Mammary epithelial cell (primary cell): ENCODE measurements around the gene CASP10.

Source experiments
- CTCF ChIP-seq, 2 donors: IDR thresholded peaks in 1 of 2; conservative IDR thresholded peaks in 1 of 2; 2 replicates each; pipeline ENCODE4 v1.5.1; 2011 to 2012; ENCODE audit warnings: inconsistent platforms in 2 of 2, low read length in 2 of 2, mild to moderate bottlenecking in 2 of 2, control low read depth in 1 of 2, low read depth in 1 of 2; ENCODE audit not compliant: insufficient read depth in 1 of 2; ENCODE audit errors: extremely low read depth in 1 of 2
- EZH2 ChIP-seq: IDR thresholded peaks from 2 replicates; pipeline ENCODE4 v1.6.1; 2012; ENCODE audit warnings: low read length, inconsistent platforms, borderline replicate concordance

- TF ChIP-seq EZH2 (no peak), CTCF (conservative IDR thresholded peaks at IDR 0.05 in 1 of 2, IDR thresholded peaks at IDR 0.05 in 1 of 2; ENCODE audit: extremely low read depth in 1 of 2, insufficient read depth in 1 of 2, low read depth in 1 of 2, low read length in 2 of 2) (no peak)
Observed at GRCh38 chr2:201205515-201205849, 22.5 kb downstream of the CASP10 start.
